Mesenchymal stem cell (in vitro differentiated cells and primary cell): ENCODE data around the gene DNAI2.

ENCODE experiments used
- DNase-seq: peaks from one replicate; pipeline ENCODE4 v3.0.0-alpha.2; 2013
- H2AFZ ChIP-seq: one replicate; pipeline ENCODE4 v1.6.1; 2013; ENCODE audit warnings: low read depth, mild to moderate bottlenecking, control low read depth, inconsistent platforms, low read length, moderate library complexity
- H2AK5ac ChIP-seq: 2 replicates; pipeline ENCODE4 v1.6.1; 2013; ENCODE audit warnings: low read length, moderate library complexity, mild to moderate bottlenecking, inconsistent platforms; ENCODE audit not compliant: severe bottlenecking
- H2BK120ac ChIP-seq: one replicate; pipeline ENCODE4 v1.6.1; 2013; ENCODE audit warnings: low read depth, mild to moderate bottlenecking, inconsistent platforms, low read length, moderate library complexity
- H2BK12ac ChIP-seq, 2 experiments: one replicate each; pipeline ENCODE4 v1.6.1; 2013; ENCODE audit warnings: inconsistent platforms in 2 of 2, low read length in 2 of 2, mild to moderate bottlenecking in 2 of 2, moderate library complexity in 2 of 2, control low read depth in 1 of 2
- H2BK15ac ChIP-seq: one replicate; pipeline ENCODE4 v1.6.1; 2013; ENCODE audit warnings: mild to moderate bottlenecking, low read depth, inconsistent platforms; ENCODE audit not compliant: poor library complexity, severe bottlenecking
- H2BK5ac ChIP-seq: 2 replicates; pipeline ENCODE4 v1.6.1; 2013; ENCODE audit warnings: low read depth, mild to moderate bottlenecking, low read length, control low read depth, inconsistent platforms; ENCODE audit not compliant: poor library complexity, severe bottlenecking
- H3K14ac ChIP-seq, 2 experiments: one replicate each; pipeline ENCODE4 v1.6.1; 2013; ENCODE audit warnings: inconsistent platforms in 2 of 2, low read length in 2 of 2, control low read depth in 1 of 2, mild to moderate bottlenecking in 1 of 2, moderate library complexity in 1 of 2
- H3K18ac ChIP-seq, 2 experiments: one replicate each; pipeline ENCODE4 v1.6.1; 2013; ENCODE audit warnings: inconsistent platforms in 2 of 2, low read length in 2 of 2, control low read depth in 1 of 2, low read depth in 1 of 2, mild to moderate bottlenecking in 1 of 2
- H3K23ac ChIP-seq, 2 experiments: one replicate each; pipeline ENCODE4 v1.6.1; 2013; ENCODE audit warnings: inconsistent platforms in 2 of 2, low read length in 2 of 2, mild to moderate bottlenecking in 2 of 2, moderate library complexity in 2 of 2, control low read depth in 1 of 2
- H3K27ac ChIP-seq: 2 replicates; pipeline ENCODE4 v1.5.1; 2013; ENCODE audit warnings: mild to moderate bottlenecking, moderate library complexity, low read length, control low read depth, inconsistent platforms; ENCODE audit not compliant: poor library complexity, severe bottlenecking
- H3K27me3 ChIP-seq, 2 experiments: 2 replicates each; pipeline versions ENCODE4 v1.6.1 to v1.7.0; 2013; ENCODE audit warnings: low read length in 2 of 2, mild to moderate bottlenecking in 2 of 2, moderate library complexity in 2 of 2, control low read depth in 1 of 2, inconsistent platforms in 1 of 2; ENCODE audit not compliant: control insufficient read depth in 1 of 2, insufficient read depth in 1 of 2
- H3K36me3 ChIP-seq, 2 experiments: 2 replicates each; pipeline versions ENCODE4 v1.6.1 to v1.7.0; 2013; ENCODE audit warnings: low read length in 2 of 2, control low read depth in 1 of 2, inconsistent platforms in 1 of 2, low read depth in 1 of 2, mild to moderate bottlenecking in 1 of 2; ENCODE audit not compliant: insufficient read depth in 2 of 2, control insufficient read depth in 1 of 2
- H3K4ac ChIP-seq, 2 experiments: one replicate each; pipeline ENCODE4 v1.6.1; 2013; ENCODE audit warnings: inconsistent platforms in 2 of 2, low read length in 2 of 2, mild to moderate bottlenecking in 2 of 2, moderate library complexity in 2 of 2, control low read depth in 1 of 2, low read depth in 1 of 2
- H3K4me1 ChIP-seq: 2 replicates; pipeline ENCODE4 v1.6.1; 2013; ENCODE audit warnings: low read depth, low read length, control low read depth; ENCODE audit not compliant: control insufficient read depth, insufficient read depth
- H3K4me2 ChIP-seq: 2 replicates; pipeline ENCODE4 v1.6.1; 2013; ENCODE audit warnings: low read length, mild to moderate bottlenecking, inconsistent platforms; ENCODE audit not compliant: poor library complexity, severe bottlenecking
- H3K4me3 ChIP-seq, 2 experiments: 2 replicates each; pipeline versions ENCODE4 v1.5.1 to v1.7.0; 2013; ENCODE audit warnings: low read length in 2 of 2, mild to moderate bottlenecking in 2 of 2, control low read depth in 1 of 2, low read depth in 1 of 2; ENCODE audit not compliant: insufficient read depth in 1 of 2
- H3K79me1 ChIP-seq: replicated peaks from 2 replicates; pipeline ENCODE4 v1.6.1; 2013; ENCODE audit warnings: mild to moderate bottlenecking, control low read depth, low read length, inconsistent platforms; ENCODE audit not compliant: poor library complexity, severe bottlenecking
- H3K9ac ChIP-seq: 2 replicates; pipeline ENCODE4 v1.7.0; 2013; ENCODE audit warnings: mild to moderate bottlenecking, low read length, moderate library complexity
- H3K9me3 ChIP-seq: 2 replicates; pipeline ENCODE4 v1.7.0; 2013; ENCODE audit warnings: mild to moderate bottlenecking, low read length; ENCODE audit not compliant: control insufficient read depth
- H4K8ac ChIP-seq: one replicate; pipeline ENCODE4 v1.6.1; 2013; ENCODE audit warnings: inconsistent platforms, mild to moderate bottlenecking, low read length, moderate library complexity
- H4K91ac ChIP-seq: one replicate; pipeline ENCODE4 v1.6.1; 2013; ENCODE audit warnings: mild to moderate bottlenecking, low read length, inconsistent platforms
- WGBS: methylation state at CpG from one replicate; pipeline ENCODE4 v1.1.7; 2013; ENCODE audit warnings: mixed read lengths; 5-methylcytosine and 5-hydroxymethylcytosine counted together

DNAI2 gene

GRCh38 chr17:74283371-74283673 is 9.3 kb downstream of the DNAI2 start:
- H3K23ac ChIP-seq, result no peak overlapping the region
- H2AFZ ChIP-seq, result no peak overlapping the region
- DNase-seq, result no peak

GRCh38 chr17:74287031-74287602 is 13.1 kb downstream of the DNAI2 start:
- H3K36me3 ChIP-seq, result no peaks in the 10 kb centered on the region
- no peak overlapping the region for H2BK12ac ChIP-seq
- no peak overlapping the region for H2BK15ac ChIP-seq
- H3K27ac ChIP-seq, result no peak overlapping the region
- no peak overlapping the region for H2BK120ac ChIP-seq
- no peak overlapping the region for H3K4ac ChIP-seq
- H3K14ac ChIP-seq, result no peak overlapping the region
- DNase-seq, result no peak
- no peak overlapping the region for H2AFZ ChIP-seq
- H3K4me3 ChIP-seq, result no peak overlapping the region
- H2BK5ac ChIP-seq, result no peak overlapping the region
- no peak overlapping the region for H2AK5ac ChIP-seq
- H3K79me1 ChIP-seq, result no peaks in the 10 kb centered on the region
- H4K91ac ChIP-seq, result no peak overlapping the region
- no peak overlapping the region for H3K9ac ChIP-seq
- H3K18ac ChIP-seq, result no peak overlapping the region
- no peak overlapping the region for H3K4me2 ChIP-seq
- 80% methylated on average over 14 of the region's 14 CpGs for WGBS
- peaks cover 4% of the 10 kb centered on the region for H3K4me1 ChIP-seq
- H3K9me3 ChIP-seq, result no peaks in the 10 kb centered on the region
- H4K8ac ChIP-seq, result no peak overlapping the region
- H3K23ac ChIP-seq, result no peak overlapping the region
- peaks cover 14 to 23% of the 10 kb centered on the region in 2 experiments for H3K27me3 ChIP-seq

More at GRCh38 chr17:74283371-74283673, 9.3 kb downstream of the DNAI2 start:
- no peak overlapping the region for H2AK5ac ChIP-seq
- H3K14ac ChIP-seq, result no peak overlapping the region
- H2BK120ac ChIP-seq, result no peak overlapping the region
- 77% methylated on average over 2 of the region's 4 CpGs for WGBS
- no peak overlapping the region for H2BK15ac ChIP-seq
- H3K27me3 ChIP-seq, result peaks cover 10 to 13% of the 10 kb centered on the region in 2 experiments
- H3K9me3 ChIP-seq, result no peaks in the 10 kb centered on the region
- no peak overlapping the region for H3K4ac ChIP-seq
- H2BK5ac ChIP-seq, result no peak overlapping the region
- no peak overlapping the region for H4K91ac ChIP-seq
- no peak overlapping the region for H2BK12ac ChIP-seq
- peaks cover 4% of the 10 kb centered on the region for H3K4me1 ChIP-seq
- no peak overlapping the region for H3K9ac ChIP-seq
- H4K8ac ChIP-seq, result no peak overlapping the region
- H3K79me1 ChIP-seq, result no peaks in the 10 kb centered on the region
- H3K4me3 ChIP-seq, result no peak overlapping the region
- H3K18ac ChIP-seq, result no peak overlapping the region
- H3K36me3 ChIP-seq, result no peaks in the 10 kb centered on the region
- no peak overlapping the region for H3K4me2 ChIP-seq
- no peak overlapping the region for H3K27ac ChIP-seq

DNA sequence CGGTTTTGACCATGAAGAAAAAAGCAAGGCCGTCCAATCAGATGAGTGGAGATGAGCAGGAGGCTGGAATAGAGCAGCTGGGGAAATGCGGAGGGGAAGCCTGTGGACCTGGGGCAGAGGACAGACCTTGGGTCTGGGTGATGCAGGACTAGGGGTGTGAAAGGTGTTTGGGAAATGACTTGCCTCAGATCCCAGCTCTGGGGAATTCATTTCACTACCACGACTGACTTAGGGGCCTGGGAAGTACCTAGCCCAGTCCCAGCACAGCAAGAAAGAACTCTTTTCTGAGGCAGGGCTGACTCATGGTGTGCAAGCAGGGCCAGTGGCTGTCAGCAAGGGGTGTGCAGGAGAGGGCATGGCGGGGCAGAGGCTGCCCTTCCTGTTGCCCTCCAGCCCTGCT is 14.8 kb downstream of the DNAI2 start:
- H2AFZ ChIP-seq, result no peak overlapping the region
- H3K36me3 ChIP-seq, result no peaks in the 10 kb centered on the region
- H3K14ac ChIP-seq, result no peak overlapping the region
- H3K4ac ChIP-seq, result no peak overlapping the region
- H2BK5ac ChIP-seq, result no peak overlapping the region
- H3K4me1 ChIP-seq, result peaks cover 4% of the 10 kb centered on the region
- no peak overlapping the region for H3K4me3 ChIP-seq
- H3K9ac ChIP-seq, result no peak overlapping the region
- H3K9me3 ChIP-seq, result no peaks in the 10 kb centered on the region
- no peak overlapping the region for H3K18ac ChIP-seq
- H3K27ac ChIP-seq, result no peak overlapping the region
- H2BK120ac ChIP-seq, result no peak overlapping the region
- no peak overlapping the region for H4K8ac ChIP-seq
- H3K4me2 ChIP-seq, result no peak overlapping the region
- DNase-seq, result no peak
- no peaks in the 10 kb centered on the region for H3K79me1 ChIP-seq
- WGBS, result 62% methylated on average over 5 of the region's 5 CpGs
- no peak overlapping the region for H2BK15ac ChIP-seq
- H2AK5ac ChIP-seq, result no peak overlapping the region
- H4K91ac ChIP-seq, result no peak overlapping the region
- no peak overlapping the region for H2BK12ac ChIP-seq
- H3K23ac ChIP-seq, result no peak overlapping the region
- peaks cover 14 to 23% of the 10 kb centered on the region in 2 experiments for H3K27me3 ChIP-seq

GRCh38 chr17:74289688-74290087 is 15.7 kb downstream of the DNAI2 start:
- Histone ChIP-seq H2AK5ac (no peak overlapping the region), H3K79me1 (no peaks in the 10 kb centered on the region), H2BK5ac (no peak overlapping the region), H3K9ac (no peak overlapping the region), H3K27ac (no peak overlapping the region), H3K4me3 (no peak overlapping the region), H4K91ac (no peak overlapping the region), H3K14ac (no peak overlapping the region), H3K4me1 (peaks cover 4% of the 10 kb centered on the region), H3K36me3 (no peaks in the 10 kb centered on the region), H2BK120ac (no peak overlapping the region), H2AFZ (no peak overlapping the region), H3K18ac (no peak overlapping the region), H4K8ac (no peak overlapping the region), H3K27me3 (peaks cover 11 to 22% of the 10 kb centered on the region in 2 experiments), H2BK15ac (no peak overlapping the region), H3K4ac (no peak overlapping the region), H3K23ac (no peak overlapping the region), H3K4me2 (no peak overlapping the region), H2BK12ac (no peak overlapping the region), H3K9me3 (no peaks in the 10 kb centered on the region)
- no peak for DNase-seq
- 71% methylated on average over 11 of the region's 11 CpGs for WGBS
